PFSK-1 (cell line): ENCODE results near the gene COX4I1. TPM values are rescaled to one million over a fixed set of nuclear protein-coding genes. Genes with fewer than 3 reads are reported as not detected.

Source experiments
- FOXP2 ChIP-seq: optimal IDR thresholded peaks from 2 replicates; pipeline ENCODE3; 2011; ENCODE audit warnings: borderline replicate concordance, control low read depth, inconsistent platforms; ENCODE audit not compliant: insufficient read depth; ENCODE audit errors: extremely low read length, extremely low read depth
- POLR2AphosphoS5 ChIP-seq: IDR thresholded peaks from 2 replicates; pipeline ENCODE4 v1.6.1; 2012; ENCODE audit warnings: low read depth, mild to moderate bottlenecking, control low read depth, low read length, moderate library complexity
- REST ChIP-seq, 2 experiments: IDR thresholded peaks; 2 replicates each; pipeline versions ENCODE4 v1.6.1 to v1.8.0; 2011 to 2012; ENCODE audit warnings: low read depth in 2 of 2, low read length in 2 of 2, control low read depth in 1 of 2, inconsistent platforms in 1 of 2, mild to moderate bottlenecking in 1 of 2, moderate library complexity in 1 of 2; ENCODE audit not compliant: insufficient read depth in 1 of 2
- SIN3A ChIP-seq: IDR thresholded peaks from 2 replicates; pipeline ENCODE4 v1.6.1; 2012; ENCODE audit warnings: mild to moderate bottlenecking, low read length, moderate library complexity, borderline replicate concordance; ENCODE audit not compliant: insufficient read depth
- TAF1 ChIP-seq: IDR thresholded peaks from 2 replicates; pipeline ENCODE4 v1.6.1; 2012; ENCODE audit warnings: low read length, control low read depth, borderline replicate concordance; ENCODE audit not compliant: insufficient read depth
- polyA plus RNA-seq: library from polyadenylated mRNA; unstranded; fragments of >200 nt; gene quantifications from one replicate; pipeline ENCODE4 v1.2.1, GENCODE V29; 2012; ENCODE audit warnings: low read depth, missing spikeins; ENCODE audit not compliant: insufficient read length

COX4I1 gene
- 713 TPM for polyA plus RNA-seq

DNA sequence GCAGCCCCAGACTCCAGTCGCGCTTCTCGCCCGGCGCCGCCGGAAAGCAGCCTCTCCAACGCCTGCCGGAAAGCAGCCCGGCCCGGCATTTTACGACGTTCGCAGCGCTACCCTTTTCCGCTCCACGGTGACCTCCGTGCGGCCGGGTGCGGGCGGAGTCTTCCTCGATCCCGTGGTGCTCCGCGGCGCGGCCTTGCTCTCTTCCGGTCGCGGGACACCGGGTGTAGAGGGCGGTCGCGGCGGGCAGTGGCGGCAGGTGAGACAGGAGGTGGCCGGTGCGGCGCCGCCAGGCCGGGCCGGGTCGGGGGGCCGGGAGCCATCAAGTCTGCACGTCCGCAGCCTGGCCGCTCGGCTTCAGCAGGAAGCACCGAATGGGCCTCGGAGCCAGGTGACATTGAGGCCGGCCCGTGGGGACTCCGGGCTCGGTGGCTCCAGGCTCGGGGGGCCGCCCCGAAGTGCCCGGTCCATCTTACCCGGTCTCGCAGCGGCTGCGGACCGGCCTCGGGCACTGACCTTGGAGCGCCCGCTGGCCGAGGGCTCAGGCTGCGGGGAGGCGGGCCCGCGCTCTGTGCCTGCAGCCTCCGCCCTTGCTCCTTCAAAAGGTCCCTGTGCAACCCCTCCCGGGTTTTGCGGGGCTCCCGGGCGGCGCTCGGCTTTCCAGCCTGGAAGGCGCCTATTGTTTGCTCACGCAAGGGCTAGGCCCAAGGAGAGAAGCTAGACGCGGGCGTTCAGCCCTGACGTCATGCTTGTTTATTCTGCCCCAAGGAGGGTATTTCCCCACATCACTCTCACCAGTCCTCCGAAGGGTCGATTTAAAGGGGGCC lies at the start of gene COX4I1, which contains the start of gene EMC8:
Gene COX4I1 (plus strand): TSS at position 199 of the 824 bp plus-strand sequence. CDS start 1,511 bp downstream, outside the sequence.
Gene EMC8 (minus strand): TSS at position 48 of the 824 bp plus-strand sequence. CDS start 249 bp downstream, outside the sequence.
- peak in 1 of 2 experiments; percentile 31; a peak in 1 of 4 replicates for TF ChIP-seq REST (IDR thresholded peaks at IDR 0.05; ENCODE audit: insufficient read depth in 1 of 2, low read depth in 2 of 2, low read length in 2 of 2)
- peak; percentile 92 for TF ChIP-seq TAF1
- TF ChIP-seq FOXP2 = peak; percentile 74
- TF ChIP-seq POLR2AphosphoS5 = peak; percentile 78
- 0 out of 2 replicates have a peak, but pooled peaks have one; percentile 3 for TF ChIP-seq SIN3A

DNA sequence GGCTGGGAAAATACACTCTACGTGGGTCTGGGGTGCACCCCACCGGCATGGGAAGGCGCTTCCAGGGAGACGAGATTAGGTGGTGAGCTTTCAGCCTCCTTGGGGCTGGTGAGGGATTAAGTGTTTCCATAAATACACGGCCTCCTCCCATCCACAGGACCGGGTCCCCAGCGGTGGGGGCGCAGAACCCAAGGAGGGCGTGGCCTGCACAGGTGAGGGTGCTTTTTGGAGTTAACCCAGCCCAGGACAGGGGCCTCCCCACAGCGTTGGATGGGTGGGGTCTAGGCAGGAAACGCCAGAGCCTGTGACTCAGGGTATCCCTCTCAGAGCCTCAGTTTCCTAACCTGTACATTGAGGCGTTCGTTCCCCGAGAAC lies 49.7 kb upstream of the COX4I1 start:
- TF ChIP-seq TAF1 (no peak), FOXP2 (no peak), SIN3A (no peak), REST (IDR thresholded peaks at IDR 0.05; ENCODE audit: insufficient read depth in 1 of 2, low read depth in 2 of 2, low read length in 2 of 2) (no peak), POLR2AphosphoS5 (no peak)

- TF ChIP-seq SIN3A = no peak
- no peak for TF ChIP-seq TAF1
- TF ChIP-seq REST (IDR thresholded peaks at IDR 0.05; ENCODE audit: insufficient read depth in 1 of 2, low read depth in 2 of 2, low read length in 2 of 2) = no peak
- TF ChIP-seq POLR2AphosphoS5 = no peak
- TF ChIP-seq FOXP2 = no peak
Measured at GRCh38 chr16:85750146-85750826, 49.2 kb upstream of the COX4I1 start.

GRCh38 chr16:85750827-85751697 lies 48.4 kb upstream of the COX4I1 start, which contains the start of gene C16orf74:
Gene C16orf74 (minus strand): TSS chr16:85751096. CDS start chr16:85735217, 15,879 bp downstream.
- TF ChIP-seq REST (IDR thresholded peaks at IDR 0.05; ENCODE audit: insufficient read depth in 1 of 2, low read depth in 2 of 2, low read length in 2 of 2) (no peak), POLR2AphosphoS5 (no peak), TAF1 (no peak), SIN3A (no peak), FOXP2 (no peak)
